ENCODE results near the gene SAMD11.

DNA sequence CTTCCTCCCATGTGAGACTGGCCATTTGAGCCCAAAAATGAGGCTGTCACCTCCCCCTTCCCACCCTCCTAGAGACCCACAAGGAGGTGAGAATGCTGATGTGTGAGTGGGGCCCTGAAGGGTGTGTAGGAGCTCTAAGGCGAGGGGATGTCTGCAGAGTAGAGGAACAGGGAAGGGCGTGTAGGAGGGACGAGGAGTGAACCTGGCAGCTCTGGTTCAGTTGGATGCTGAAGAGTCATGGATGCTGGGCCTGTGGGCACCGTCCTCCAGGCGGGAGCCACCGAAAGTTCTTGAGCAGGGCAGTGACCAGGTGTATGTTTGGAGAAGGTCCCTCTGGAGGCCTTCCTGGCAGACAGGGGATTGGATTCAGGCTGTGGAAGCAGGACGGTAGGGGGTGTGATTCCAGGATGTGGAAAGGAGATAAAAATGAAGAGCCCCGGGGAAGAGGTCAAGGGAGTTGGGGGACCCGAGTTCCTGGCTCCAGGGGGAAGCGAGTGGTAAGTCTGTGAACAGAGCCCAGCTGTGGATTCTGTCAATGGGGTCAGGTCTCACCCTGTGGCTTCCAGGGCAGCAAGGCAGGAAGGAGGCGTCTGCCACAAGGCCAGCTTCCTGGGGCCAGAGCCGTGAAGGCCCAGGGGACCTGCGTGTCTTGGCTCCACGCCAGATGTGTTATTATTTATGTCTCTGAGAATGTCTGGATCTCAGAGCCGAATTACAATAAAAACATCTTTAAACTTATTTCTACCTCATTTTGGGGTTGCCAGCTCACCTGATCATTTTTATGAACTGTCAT is 7.9 kb downstream of the SAMD11 start:
- TF ChIP-seq CTCF (IDR thresholded peaks at IDR 0.05; ENCODE audit: insufficient read depth, low read length) (no peak), SPI1 (IDR thresholded peaks at IDR 0.05; ENCODE audit: borderline replicate concordance, low read depth) (no peak)
- TF ChIP-seq, protein P1, sequence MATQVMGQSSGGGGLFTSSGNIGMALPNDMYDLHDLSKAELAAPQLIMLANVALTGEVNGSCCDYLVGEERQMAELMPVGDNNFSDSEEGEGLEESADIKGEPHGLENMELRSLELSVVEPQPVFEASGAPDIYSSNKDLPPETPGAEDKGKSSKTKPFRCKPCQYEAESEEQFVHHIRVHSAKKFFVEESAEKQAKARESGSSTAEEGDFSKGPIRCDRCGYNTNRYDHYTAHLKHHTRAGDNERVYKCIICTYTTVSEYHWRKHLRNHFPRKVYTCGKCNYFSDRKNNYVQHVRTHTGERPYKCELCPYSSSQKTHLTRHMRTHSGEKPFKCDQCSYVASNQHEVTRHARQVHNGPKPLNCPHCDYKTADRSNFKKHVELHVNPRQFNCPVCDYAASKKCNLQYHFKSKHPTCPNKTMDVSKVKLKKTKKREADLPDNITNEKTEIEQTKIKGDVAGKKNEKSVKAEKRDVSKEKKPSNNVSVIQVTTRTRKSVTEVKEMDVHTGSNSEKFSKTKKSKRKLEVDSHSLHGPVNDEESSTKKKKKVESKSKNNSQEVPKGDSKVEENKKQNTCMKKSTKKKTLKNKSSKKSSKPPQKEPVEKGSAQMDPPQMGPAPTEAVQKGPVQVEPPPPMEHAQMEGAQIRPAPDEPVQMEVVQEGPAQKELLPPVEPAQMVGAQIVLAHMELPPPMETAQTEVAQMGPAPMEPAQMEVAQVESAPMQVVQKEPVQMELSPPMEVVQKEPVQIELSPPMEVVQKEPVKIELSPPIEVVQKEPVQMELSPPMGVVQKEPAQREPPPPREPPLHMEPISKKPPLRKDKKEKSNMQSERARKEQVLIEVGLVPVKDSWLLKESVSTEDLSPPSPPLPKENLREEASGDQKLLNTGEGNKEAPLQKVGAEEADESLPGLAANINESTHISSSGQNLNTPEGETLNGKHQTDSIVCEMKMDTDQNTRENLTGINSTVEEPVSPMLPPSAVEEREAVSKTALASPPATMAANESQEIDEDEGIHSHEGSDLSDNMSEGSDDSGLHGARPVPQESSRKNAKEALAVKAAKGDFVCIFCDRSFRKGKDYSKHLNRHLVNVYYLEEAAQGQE (IDR thresholded peaks at IDR 0.05; ENCODE audit: insufficient replicate concordance, low read depth): no peak
